GM08714 (cell line): ENCODE data around the gene GDF3.
"Not testable (repeated sequence)": the region's sequence is repeated elsewhere in the genome, so short reads cannot be mapped to it uniquely, and the experiment has no call there.

ENCODE experiments used
- H3K4me3 ChIP-seq: fragments of 200-500 bp; sonication (Bioruptor generic); 2 replicates; pipeline ENCODE4 v1.5.1; 2014; ENCODE audit warnings: mild to moderate bottlenecking, low read length, inconsistent platforms
- ZNF274 ChIP-seq: IDR thresholded peaks from 2 replicates; pipeline ENCODE4 v1.6.1; 2012; ENCODE audit warnings: mild to moderate bottlenecking, low read depth, low read length

The GDF3 gene

GRCh38 chr12:7642287-7642686 is 53.3 kb downstream of the GDF3 start:
- no peak for TF ChIP-seq ZNF274
- no peak overlapping the region for H3K4me3 ChIP-seq

- H3K4me3 ChIP-seq = not testable (repeated sequence)
Observed at GRCh38 chr12:7640123-7640995, 55.2 kb downstream of the GDF3 start.
